HL-60 (cell line): ENCODE measurements around the gene RGS19.

ENCODE experiments used
- POLR2AphosphoS5 ChIP-seq: IDR thresholded peaks from 2 replicates; pipeline ENCODE4 v1.6.1; 2012; ENCODE audit warnings: low read depth
- TF ChIP-seq, protein P1 (sequence below): IDR thresholded peaks from one replicate; pipeline ENCODE4 v1.5.1; 2011; ENCODE audit warnings: low read length, control low read depth, inconsistent platforms; ENCODE audit not compliant: insufficient read depth

DNA sequence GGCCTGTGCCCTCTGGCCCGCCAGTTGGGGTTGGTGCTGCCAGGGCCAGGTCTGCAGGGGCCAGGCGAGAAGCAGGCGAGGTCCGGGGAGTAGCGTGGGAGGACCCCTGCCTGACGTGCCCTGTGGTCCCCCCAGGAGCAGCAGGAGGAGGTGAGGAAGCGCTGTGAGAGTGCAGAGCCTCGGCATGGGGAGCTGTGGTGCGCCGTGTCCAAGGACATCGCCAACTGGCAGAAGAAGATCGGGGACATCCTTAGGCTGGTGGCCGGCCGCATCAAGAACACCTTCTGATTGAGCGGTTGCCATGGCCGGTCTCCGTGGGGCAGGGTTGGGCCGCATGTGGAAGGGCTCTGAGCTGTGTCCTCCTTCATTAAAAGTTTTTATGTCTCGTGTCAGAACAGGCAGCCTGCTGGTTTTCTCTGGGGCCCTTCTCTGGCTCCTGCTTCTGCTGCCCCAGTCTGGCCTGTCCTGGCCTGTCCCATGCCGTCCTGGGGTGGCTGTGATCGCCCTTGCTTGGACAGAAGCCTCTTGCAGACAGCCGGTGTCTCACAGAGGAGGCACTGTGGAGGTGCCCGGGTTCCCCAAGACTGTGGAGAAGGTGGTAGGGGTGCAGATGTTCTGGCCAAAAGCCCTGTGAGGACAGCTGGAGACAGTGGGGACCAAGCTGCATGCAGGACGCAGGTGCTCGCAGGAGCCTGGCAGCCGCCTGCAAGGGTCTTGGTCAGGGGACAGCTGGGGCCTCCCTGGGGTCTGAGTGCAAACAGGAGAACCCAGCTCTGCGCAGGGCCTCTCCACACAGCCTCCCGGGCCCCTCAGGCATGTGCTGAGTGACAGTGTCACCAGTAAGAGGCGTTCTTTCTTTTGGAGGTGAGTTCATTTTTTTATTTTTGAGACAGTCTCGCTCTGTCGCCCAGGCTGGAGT lies 46.4 kb downstream of the RGS19 start:
- TF ChIP-seq, protein P1, sequence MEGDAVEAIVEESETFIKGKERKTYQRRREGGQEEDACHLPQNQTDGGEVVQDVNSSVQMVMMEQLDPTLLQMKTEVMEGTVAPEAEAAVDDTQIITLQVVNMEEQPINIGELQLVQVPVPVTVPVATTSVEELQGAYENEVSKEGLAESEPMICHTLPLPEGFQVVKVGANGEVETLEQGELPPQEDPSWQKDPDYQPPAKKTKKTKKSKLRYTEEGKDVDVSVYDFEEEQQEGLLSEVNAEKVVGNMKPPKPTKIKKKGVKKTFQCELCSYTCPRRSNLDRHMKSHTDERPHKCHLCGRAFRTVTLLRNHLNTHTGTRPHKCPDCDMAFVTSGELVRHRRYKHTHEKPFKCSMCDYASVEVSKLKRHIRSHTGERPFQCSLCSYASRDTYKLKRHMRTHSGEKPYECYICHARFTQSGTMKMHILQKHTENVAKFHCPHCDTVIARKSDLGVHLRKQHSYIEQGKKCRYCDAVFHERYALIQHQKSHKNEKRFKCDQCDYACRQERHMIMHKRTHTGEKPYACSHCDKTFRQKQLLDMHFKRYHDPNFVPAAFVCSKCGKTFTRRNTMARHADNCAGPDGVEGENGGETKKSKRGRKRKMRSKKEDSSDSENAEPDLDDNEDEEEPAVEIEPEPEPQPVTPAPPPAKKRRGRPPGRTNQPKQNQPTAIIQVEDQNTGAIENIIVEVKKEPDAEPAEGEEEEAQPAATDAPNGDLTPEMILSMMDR, result no peak
- no peak for TF ChIP-seq POLR2AphosphoS5
